ENCODE data around the gene SLC15A5.

The SLC15A5 gene

GRCh38 chr12:16171348-16171747, 106.1 kb downstream of the SLC15A5 start:
- no peak for DNase-seq

- no peak for DNase-seq
These were observed 109.4 kb downstream of the SLC15A5 start for GRCh38 chr12:16168078-16168477.

GRCh38 chr12:16166563-16167470, 110.7 kb downstream of the SLC15A5 start:
- no peak for DNase-seq

- peak; percentile 48 for DNase-seq
These were observed 112.0 kb downstream of the SLC15A5 start for GRCh38 chr12:16165506-16165905.

GRCh38 chr12:16163901-16164300, 113.6 kb downstream of the SLC15A5 start:
- DNase-seq = no peak

- DNase-seq = no peak
These were observed 114.3 kb downstream of the SLC15A5 start for GRCh38 chr12:16163146-16163545.

GRCh38 chr12:16159571-16159970, 117.9 kb downstream of the SLC15A5 start:
- DNase-seq = no peak

GRCh38 chr12:16158050-16158449, 119.4 kb downstream of the SLC15A5 start:
- no peak for DNase-seq

GRCh38 chr12:16155938-16156337, 121.5 kb downstream of the SLC15A5 start:
- DNase-seq = no peak

- DNase-seq = no peak
These were observed 122.5 kb downstream of the SLC15A5 start for GRCh38 chr12:16154990-16155389.

- DNase-seq = no peak
These were observed 124.4 kb downstream of the SLC15A5 start for GRCh38 chr12:16152885-16153673.

- DNase-seq = no peak
These were observed 127.2 kb downstream of the SLC15A5 start for GRCh38 chr12:16150276-16150675.

GRCh38 chr12:16148938-16149337, 128.5 kb downstream of the SLC15A5 start:
- DNase-seq = no peak

All from left hindlimb (tissue), 1 donor.